Stimulated activated naive CD8-positive, alpha-beta T cell treated with anti-CD3 and anti-CD28 coated beads, Interleukin-15, amount 100 ng/mL, for 72 hours (primary cell): Measurements from ENCODE around the gene LRPAP1.

Experiments used
- ATAC-seq: fragments of 150-1000 bp; cut with Tn5 transposase; 2 replicates; pipeline ENCODE4 v1.10.0; 2021; ENCODE audit warnings: mild to moderate bottlenecking, moderate library complexity
- DNase-seq, 2 donors: peaks; one replicate each; pipeline ENCODE4 v3.0.0; 2021 to 2022
- H3K27ac Mint-ChIP-seq, 2 donors: one replicate each; pipeline ENCODE4 v1.8.0; 2022; ENCODE audit warnings: mild to moderate bottlenecking in 2 of 2, mixed read lengths in 2 of 2, moderate library complexity in 2 of 2
- H3K27me3 Mint-ChIP-seq: one replicate; pipeline ENCODE4 v1.8.0; 2022; ENCODE audit warnings: mixed read lengths
- H3K4me1 Mint-ChIP-seq: one replicate; pipeline ENCODE4 v1.8.0; 2022; ENCODE audit warnings: mild to moderate bottlenecking, mixed read lengths
- H3K4me3 Mint-ChIP-seq, 2 donors: one replicate each; pipeline ENCODE4 v1.8.0; 2022; ENCODE audit warnings: mild to moderate bottlenecking in 2 of 2, mixed read lengths in 2 of 2, moderate library complexity in 1 of 2
- H3K9me3 Mint-ChIP-seq, 2 donors: one replicate each; pipeline ENCODE4 v1.8.0; 2022; ENCODE audit warnings: mixed read lengths in 2 of 2

LRPAP1 gene

GRCh38 chr4:3510481-3510880, 21.7 kb downstream of the LRPAP1 start:
- ATAC-seq (no peak), DNase-seq (no peak)
- no peak overlapping the region for H3K4me3 Mint-ChIP-seq
- no peaks in the 10 kb centered on the region for H3K4me1 Mint-ChIP-seq
- no peaks in the 10 kb centered on the region for H3K9me3 Mint-ChIP-seq
- H3K27ac Mint-ChIP-seq, result peak overlapping the region in 1 of 2 donors; percentile 83
- no peaks in the 10 kb centered on the region for H3K27me3 Mint-ChIP-seq

GRCh38 chr4:3508542-3508941, 23.7 kb downstream of the LRPAP1 start:
- Mint-ChIP-seq H3K27me3 (no peaks in the 10 kb centered on the region), H3K4me3 (no peak overlapping the region), H3K27ac (no peak overlapping the region), H3K4me1 (peaks cover 3% of the 10 kb centered on the region), H3K9me3 (no peaks in the 10 kb centered on the region)
- DNase-seq, result no peak
- ATAC-seq, result no peak

GRCh38 chr4:3505231-3505630, 27.0 kb downstream of the LRPAP1 start:
- H3K27ac Mint-ChIP-seq, result peak overlapping the region in 1 of 2 donors; percentile 86
- DNase-seq (no peak), ATAC-seq (no peak)
- H3K4me3 Mint-ChIP-seq, result no peak overlapping the region
- H3K9me3 Mint-ChIP-seq, result no peaks in the 10 kb centered on the region
- H3K4me1 Mint-ChIP-seq, result peaks cover 10% of the 10 kb centered on the region
- no peaks in the 10 kb centered on the region for H3K27me3 Mint-ChIP-seq

- ATAC-seq (peak; percentile 29), DNase-seq (no peak)
- H3K4me1 Mint-ChIP-seq, result peaks cover 10% of the 10 kb centered on the region
- H3K27ac Mint-ChIP-seq, result peak overlapping the region in 1 of 2 donors; percentile 59
- H3K27me3 Mint-ChIP-seq, result no peaks in the 10 kb centered on the region
- H3K9me3 Mint-ChIP-seq, result no peaks in the 10 kb centered on the region
- H3K4me3 Mint-ChIP-seq, result no peak overlapping the region
Observed at GRCh38 chr4:3502941-3503936, 29.0 kb downstream of the LRPAP1 start.

- Mint-ChIP-seq H3K27ac (no peak overlapping the region), H3K27me3 (no peaks in the 10 kb centered on the region), H3K4me1 (peaks cover 10% of the 10 kb centered on the region), H3K9me3 (no peaks in the 10 kb centered on the region), H3K4me3 (no peak overlapping the region)
- no peak for ATAC-seq
- DNase-seq, result no peak
Observed at GRCh38 chr4:3501825-3502425, 30.3 kb downstream of the LRPAP1 start.

GRCh38 chr4:3501126-3501824, 30.9 kb downstream of the LRPAP1 start:
- Mint-ChIP-seq H3K27me3 (no peaks in the 10 kb centered on the region), H3K9me3 (no peaks in the 10 kb centered on the region), H3K4me3 (no peak overlapping the region), H3K4me1 (peaks cover 10% of the 10 kb centered on the region), H3K27ac (no peak overlapping the region)
- ATAC-seq, result no peak
- DNase-seq, result no peak

- Mint-ChIP-seq H3K9me3 (no peaks in the 10 kb centered on the region), H3K4me3 (no peak overlapping the region), H3K4me1 (peaks cover 10% of the 10 kb centered on the region), H3K27me3 (peaks cover 2% of the 10 kb centered on the region), H3K27ac (no peak overlapping the region)
- no peak for DNase-seq
- no peak for ATAC-seq
Observed at GRCh38 chr4:3500634-3501101, 31.6 kb downstream of the LRPAP1 start.

GRCh38 chr4:3500111-3500510, 32.1 kb downstream of the LRPAP1 start:
- Mint-ChIP-seq H3K27ac (no peak overlapping the region), H3K9me3 (no peaks in the 10 kb centered on the region), H3K4me1 (peaks cover 10% of the 10 kb centered on the region), H3K27me3 (peaks cover 8% of the 10 kb centered on the region), H3K4me3 (no peak overlapping the region)
- DNase-seq, result no peak
- no peak for ATAC-seq

- peaks cover 11% of the 10 kb centered on the region for H3K27me3 Mint-ChIP-seq
- DNase-seq (no peak), ATAC-seq (peak; percentile 21)
- H3K9me3 Mint-ChIP-seq, result no peaks in the 10 kb centered on the region
- no peak overlapping the region for H3K27ac Mint-ChIP-seq
- H3K4me1 Mint-ChIP-seq, result peaks cover 10% of the 10 kb centered on the region
- no peak overlapping the region for H3K4me3 Mint-ChIP-seq
Observed at GRCh38 chr4:3499710-3500109, 32.5 kb downstream of the LRPAP1 start.

GRCh38 chr4:3498901-3499510, 33.2 kb downstream of the LRPAP1 start:
- DNase-seq (no peak), ATAC-seq (no peak)
- Mint-ChIP-seq H3K9me3 (no peaks in the 10 kb centered on the region), H3K27ac (no peak overlapping the region), H3K27me3 (peaks cover 17% of the 10 kb centered on the region), H3K4me3 (no peak overlapping the region), H3K4me1 (peaks cover 10% of the 10 kb centered on the region)

- no peak for ATAC-seq
- H3K27me3 Mint-ChIP-seq, result peaks cover 23% of the 10 kb centered on the region
- H3K4me3 Mint-ChIP-seq, result no peak overlapping the region
- no peak overlapping the region for H3K27ac Mint-ChIP-seq
- H3K4me1 Mint-ChIP-seq, result peaks cover 5% of the 10 kb centered on the region
- no peaks in the 10 kb centered on the region for H3K9me3 Mint-ChIP-seq
- DNase-seq, result no peak
Observed at GRCh38 chr4:3498407-3498806, 33.8 kb downstream of the LRPAP1 start.

GRCh38 chr4:3497523-3498389, 34.5 kb downstream of the LRPAP1 start:
- DNase-seq (no peak), ATAC-seq (no peak)
- Mint-ChIP-seq H3K4me3 (no peak overlapping the region), H3K27me3 (peaks cover 27% of the 10 kb centered on the region), H3K9me3 (no peaks in the 10 kb centered on the region), H3K27ac (no peak overlapping the region), H3K4me1 (no peaks in the 10 kb centered on the region)

GRCh38 chr4:3497095-3497494, 35.1 kb downstream of the LRPAP1 start:
- peak overlapping the region; percentile 61 to 66 for H3K27ac Mint-ChIP-seq
- DNase-seq, result no peak
- peaks cover 31% of the 10 kb centered on the region for H3K27me3 Mint-ChIP-seq
- no peaks in the 10 kb centered on the region for H3K4me1 Mint-ChIP-seq
- no peaks in the 10 kb centered on the region for H3K9me3 Mint-ChIP-seq
- ATAC-seq, result no peak
- H3K4me3 Mint-ChIP-seq, result no peak overlapping the region

GRCh38 chr4:3496021-3496420, 36.2 kb downstream of the LRPAP1 start:
- Mint-ChIP-seq H3K4me3 (no peak overlapping the region), H3K9me3 (no peaks in the 10 kb centered on the region)

More at GRCh38 chr4:3496021-3496420, 36.2 kb downstream of the LRPAP1 start:
- ATAC-seq (no peak), DNase-seq (no peak)
- H3K27me3 Mint-ChIP-seq, result peaks cover 42% of the 10 kb centered on the region
- H3K4me1 Mint-ChIP-seq, result no peaks in the 10 kb centered on the region
- no peak overlapping the region for H3K27ac Mint-ChIP-seq
